Activated CD8-positive, alpha-beta T cell treated with anti-CD3 and anti-CD28 coated beads for 36 hours (primary cell): Measurements from ENCODE around the gene OAS2. TPM values are rescaled to one million over a fixed set of nuclear protein-coding genes. Genes with fewer than 3 reads are reported as not detected.

Source experiments
- ATAC-seq: fragments of 200-7000 bp; cut with Tn5 transposase; one replicate; pipeline ENCODE4 v1.10.0; 2021; ENCODE audit warnings: mild to moderate bottlenecking, moderate library complexity
- CTCF ChIA-PET: fragments of 350-600 bp; sonication (Branson Sonifier 250); formaldehyde crosslinking; loops from one replicate; lab custom pipeline; 2021; ENCODE audit warnings: antibody characterized with exemption; lab: Charles Lee
- POLR2A ChIA-PET: fragments of 350-600 bp; sonication (Branson Sonifier 250); formaldehyde crosslinking; loops from one replicate; lab custom pipeline; 2021; ENCODE audit warnings: antibody characterized with exemption; lab: Charles Lee
- DNase-seq: peaks from one replicate; pipeline ENCODE4 v3.0.0-alpha.2; 2020
- H3K27ac Mint-ChIP-seq: one replicate; pipeline ENCODE4 v1.8.0; 2021; ENCODE audit warnings: mild to moderate bottlenecking, mixed read lengths
- H3K27me3 Mint-ChIP-seq: one replicate; pipeline ENCODE4 v1.8.0; 2021; ENCODE audit warnings: mixed read lengths
- H3K36me3 Mint-ChIP-seq: one replicate; pipeline ENCODE4 v1.8.0; 2021; ENCODE audit warnings: low read depth, mixed read lengths
- H3K4me1 Mint-ChIP-seq: one replicate; pipeline ENCODE4 v1.8.0; 2021; ENCODE audit warnings: low read depth, mixed read lengths
- H3K4me3 Mint-ChIP-seq: one replicate; pipeline ENCODE4 v1.8.0; 2021; ENCODE audit warnings: mild to moderate bottlenecking, moderate library complexity, mixed read lengths
- H3K9me3 Mint-ChIP-seq: one replicate; pipeline ENCODE4 v1.8.0; 2021; ENCODE audit warnings: mixed read lengths
- CTCF ChIP-seq: fragments of 200-600 bp; IDR thresholded peaks from one replicate; pipeline ENCODE4 v1.8.0; 2022; ENCODE audit warnings: antibody characterized with exemption, mild to moderate bottlenecking
- intact Hi-C: fragments of 100-400 bp; cut with micrococcal nuclease; formaldehyde crosslinking; loops from one replicate; pipeline ENCODE4 v1.10.0; 2022
- total RNA-seq, 2 experiments: library from RNA; stranded (reverse); gene quantifications; one replicate each; pipeline ENCODE4 v1.2.3, GENCODE V29; 2021

Gene OAS2
- total RNA-seq, 2 experiments from 2014 or later, result 95.7 to 104 TPM

- Mint-ChIP-seq H3K4me1 (peaks cover 6% of the 10 kb centered on the region), H3K9me3 (no peaks in the 10 kb centered on the region), H3K4me3 (peak within 1 kb of the TSS; percentile 64), H3K36me3 (no peaks in the 10 kb centered on the region), H3K27ac (peak within 1 kb of the TSS; percentile 40), H3K27me3 (peaks cover 1% of the 10 kb centered on the region)
- intact Hi-C loops, result no loop called here
- peak; percentile 41 for DNase-seq
- POLR2A ChIA-PET, result interaction anchor here (1.5 kb wide), 1 partner anchor 77 kb away, joined by 4 read pairs; no protein-coding TSS in a partner anchor
- CTCF ChIA-PET, result interaction anchor here (9.5 kb wide), 1 partner anchor 43 kb away, joined by 91 read pairs; no protein-coding TSS in a partner anchor
- peak; percentile 70 for ATAC-seq
- TF ChIP-seq CTCF, result no peak
Observed at GRCh38 chr12:113056631-113057488, 78.5 kb downstream of the OAS2 start, which contains the start of gene DTX1. Gene DTX1, plus strand, starts transcription at chr12:113056730. Its CDS starts 1,463 bp downstream, at chr12:113058193.

GRCh38 chr12:113057565-113058485 lies 79.5 kb downstream of the OAS2 start:
- no peaks in the 10 kb centered on the region for H3K36me3 Mint-ChIP-seq
- peaks cover 1% of the 10 kb centered on the region for H3K27me3 Mint-ChIP-seq
- H3K9me3 Mint-ChIP-seq, result no peaks in the 10 kb centered on the region
- CTCF ChIA-PET, result interaction anchor here (0.9 to 1.2 kb wide), 3 partner anchors 9 to 41 kb away, joined by 3 to 6 read pairs (median 5); no protein-coding TSS in a partner anchor
- no peak overlapping the region for H3K27ac Mint-ChIP-seq
- H3K4me3 Mint-ChIP-seq, result peak overlapping the region; percentile 39
- POLR2A ChIA-PET, result interaction anchor here (1.0 to 2.0 kb wide), 3 partner anchors 9 to 76 kb away, joined by 4 read pairs; no protein-coding TSS in a partner anchor
- intact Hi-C loops, result no loop called here
- DNase-seq (no peak), ATAC-seq (no peak)
- peaks cover 4% of the 10 kb centered on the region for H3K4me1 Mint-ChIP-seq
- TF ChIP-seq CTCF, result no peak

- intact Hi-C loops, result no loop called here
- Mint-ChIP-seq H3K4me1 (peaks cover 2% of the 10 kb centered on the region), H3K9me3 (no peaks in the 10 kb centered on the region), H3K27ac (no peak overlapping the region), H3K4me3 (no peak overlapping the region), H3K27me3 (peaks cover 1% of the 10 kb centered on the region), H3K36me3 (no peaks in the 10 kb centered on the region)
- ChIA-PET POLR2A (interaction anchor here (1.0 to 2.0 kb wide), 2 partner anchors 10 to 15 kb away, joined by 4 read pairs; no protein-coding TSS in a partner anchor), CTCF (interaction anchor here (0.9 to 1.2 kb wide), 3 partner anchors 10 to 40 kb away, joined by 3 to 6 read pairs (median 5); no protein-coding TSS in a partner anchor)
- no peak for TF ChIP-seq CTCF
- DNase-seq (no peak), ATAC-seq (no peak)
Observed at GRCh38 chr12:113058553-113058952, 80.2 kb downstream of the OAS2 start.

- POLR2A ChIA-PET, result interaction anchor here (2.0 kb wide), 1 partner anchor 10 kb away, joined by 4 read pairs; no protein-coding TSS in a partner anchor
- Mint-ChIP-seq H3K36me3 (no peaks in the 10 kb centered on the region), H3K27ac (no peak overlapping the region), H3K4me1 (peaks cover 2% of the 10 kb centered on the region), H3K27me3 (peaks cover 1% of the 10 kb centered on the region), H3K9me3 (no peaks in the 10 kb centered on the region), H3K4me3 (no peak overlapping the region)
- intact Hi-C loops, result no loop called here
- TF ChIP-seq CTCF, result no peak
- ATAC-seq, result peak; percentile 19
- peak; percentile 36 for DNase-seq
- CTCF ChIA-PET, result interaction anchor here (1.0 kb wide), 1 partner anchor 10 kb away, joined by 5 read pairs; no protein-coding TSS in a partner anchor
Observed at GRCh38 chr12:113059071-113059595, 80.8 kb downstream of the OAS2 start.
